ENCODE data around the gene S100A2. TPM values are rescaled to one million over a fixed set of nuclear protein-coding genes. Genes with fewer than 3 reads are reported as not detected.
A peak's percentile ranks its signal among the peaks of the same experiment; 100 is the strongest.

S100A2 gene
- total RNA-seq: not detected

- Histone ChIP-seq H3K36me3 (no peaks in the 10 kb centered on the region), H3K4me1 (peaks cover 16 to 30% of the 10 kb centered on the region in 2 donors), H3K27ac (peak within 1 kb of the TSS; percentile 91 to 94), H3K27me3 (no peaks in the 10 kb centered on the region), H3K4me3 (peak within 1 kb of the TSS in 1 of 2 donors; percentile 4), H3K9me3 (no peaks in the 10 kb centered on the region)
- DNase-seq (ENCODE audit: low spot score in 2 of 2): peak; percentile 59 to 91
- intact Hi-C loops (cut with DNase I): loop anchor here (1.0 kb wide), 1 partner anchor 16 kb away; the partner anchor contains the start of gene S100A3
- TF ChIP-seq CTCF (IDR thresholded peaks at IDR 0.05): no peak
Measured at GRCh38 chr1:153565529-153566374, at the start of gene S100A2. Gene S100A2 (minus strand): TSS chr1:153565844. CDS start chr1:153563877, 1,967 bp downstream.

- H3K9me3 ChIP-seq: no peaks in the 10 kb centered on the region
- H3K27me3 ChIP-seq: no peaks in the 10 kb centered on the region
- peaks cover 0 to 13% of the 10 kb centered on the region in 2 donors for H3K36me3 ChIP-seq
- TF ChIP-seq CTCF (IDR thresholded peaks at IDR 0.05): no peak
- no peak overlapping the region for H3K27ac ChIP-seq
- no peak overlapping the region for H3K4me3 ChIP-seq
- no peak for DNase-seq (ENCODE audit: low spot score in 2 of 2)
- intact Hi-C loops (cut with DNase I): loop anchor here (10.0 kb wide), 1 partner anchor 261 kb away; the partner anchor contains the start of gene S100A9
- H3K4me1 ChIP-seq: peaks cover 4 to 20% of the 10 kb centered on the region in 2 donors
Measured at GRCh38 chr1:153615406-153615805, 49.8 kb upstream of the S100A2 start.

GRCh38 chr1:153614906-153615305 lies 49.3 kb upstream of the S100A2 start:
- Histone ChIP-seq H3K27ac (no peak overlapping the region), H3K9me3 (no peaks in the 10 kb centered on the region), H3K27me3 (no peaks in the 10 kb centered on the region), H3K4me1 (peaks cover 5 to 25% of the 10 kb centered on the region in 2 donors), H3K36me3 (peaks cover 0 to 10% of the 10 kb centered on the region in 2 donors), H3K4me3 (no peak overlapping the region)
- intact Hi-C loops (cut with DNase I): loop anchor here (10.0 kb wide), 1 partner anchor 260 kb away; the partner anchor contains the start of gene S100A9
- no peak for TF ChIP-seq CTCF (IDR thresholded peaks at IDR 0.05)
- DNase-seq (ENCODE audit: low spot score in 2 of 2): no peak

- intact Hi-C loops (cut with DNase I): loop anchor here (10.0 kb wide), 1 partner anchor 260 kb away; the partner anchor contains the start of gene S100A9
- Histone ChIP-seq H3K27me3 (no peaks in the 10 kb centered on the region), H3K36me3 (peaks cover 0 to 5% of the 10 kb centered on the region in 2 donors), H3K4me3 (no peak overlapping the region), H3K4me1 (peaks cover 5 to 30% of the 10 kb centered on the region in 2 donors), H3K9me3 (no peaks in the 10 kb centered on the region), H3K27ac (peak overlapping the region in 1 of 2 donors; percentile 96)
- no peak for DNase-seq (ENCODE audit: low spot score in 2 of 2)
- TF ChIP-seq CTCF (IDR thresholded peaks at IDR 0.05): no peak
Measured at GRCh38 chr1:153614189-153614900, 48.7 kb upstream of the S100A2 start.

GRCh38 chr1:153613406-153613805 lies 47.8 kb upstream of the S100A2 start:
- no peak for DNase-seq (ENCODE audit: low spot score in 2 of 2)
- Histone ChIP-seq H3K27me3 (no peaks in the 10 kb centered on the region), H3K36me3 (no peaks in the 10 kb centered on the region), H3K9me3 (no peaks in the 10 kb centered on the region), H3K4me3 (peak overlapping the region; percentile 53 to 75), H3K4me1 (peaks cover 6 to 38% of the 10 kb centered on the region in 2 donors), H3K27ac (peak overlapping the region; percentile 90 to 96)
- TF ChIP-seq CTCF (IDR thresholded peaks at IDR 0.05): no peak
- intact Hi-C loops (cut with DNase I): loop anchor here (2.0 to 10.0 kb wide), 2 partner anchors 13 to 259 kb away; partner anchors contain the start of genes S100A13 and S100A9

Data from ascending aorta (tissue), 2 donors.